Subcutaneous abdominal adipose tissue (tissue), 5 donors: Measurements from ENCODE around the gene LAMB4.

ENCODE experiments used
- H3K27ac ChIP-seq: one replicate; pipeline ENCODE4 v1.7.0; 2013; ENCODE audit warnings: low read depth, mild to moderate bottlenecking, inconsistent platforms, low read length, moderate library complexity
- H3K27me3 ChIP-seq, 5 donors: one replicate each; pipeline ENCODE4 v1.7.0; 2013; ENCODE audit warnings: low read length in 5 of 5, inconsistent platforms in 1 of 5; ENCODE audit not compliant: control insufficient read depth in 5 of 5, insufficient read depth in 4 of 5
- H3K36me3 ChIP-seq, 5 donors: one replicate each; pipeline ENCODE4 v1.7.0; 2013; ENCODE audit warnings: low read length in 5 of 5; ENCODE audit not compliant: control insufficient read depth in 5 of 5, insufficient read depth in 5 of 5
- H3K4me1 ChIP-seq, 5 donors: one replicate each; pipeline ENCODE4 v1.7.0; 2013; ENCODE audit warnings: low read length in 5 of 5, mild to moderate bottlenecking in 3 of 5, moderate library complexity in 1 of 5; ENCODE audit not compliant: control insufficient read depth in 5 of 5, insufficient read depth in 5 of 5
- H3K4me3 ChIP-seq, 5 donors: one replicate each; pipeline ENCODE4 v1.7.0; 2013; ENCODE audit warnings: low read length in 5 of 5, low read depth in 1 of 5
- H3K9ac ChIP-seq, 5 donors: one replicate each; pipeline ENCODE4 v1.7.0; 2013; ENCODE audit warnings: low read length in 5 of 5, mild to moderate bottlenecking in 4 of 5, moderate library complexity in 3 of 5
- H3K9me3 ChIP-seq, 5 donors: one replicate each; pipeline ENCODE4 v1.7.0; 2013; ENCODE audit warnings: low read length in 5 of 5; ENCODE audit not compliant: control insufficient read depth in 5 of 5
- donor health status: healthy.
- donor health status: healthy.
- donor health status: healthy.
- donor health status: healthy.
- donor health status: healthy.

Gene LAMB4

GRCh38 chr7:108143658-108144420 is 13.7 kb upstream of the LAMB4 start:
- no peak overlapping the region for H3K4me3 ChIP-seq
- H3K4me1 ChIP-seq, result peaks cover 3 to 5% (median 5%) of the 10 kb centered on the region in 5 donors
- no peaks in the 10 kb centered on the region for H3K27me3 ChIP-seq
- no peaks in the 10 kb centered on the region for H3K36me3 ChIP-seq
- no peak overlapping the region for H3K9ac ChIP-seq
- H3K9me3 ChIP-seq, result no peaks in the 10 kb centered on the region
- H3K27ac ChIP-seq, result no peak overlapping the region

- H3K4me3 ChIP-seq, result no peak overlapping the region
- H3K27me3 ChIP-seq, result no peaks in the 10 kb centered on the region
- no peaks in the 10 kb centered on the region for H3K36me3 ChIP-seq
- H3K27ac ChIP-seq, result no peak overlapping the region
- H3K9ac ChIP-seq, result no peak overlapping the region
- no peaks in the 10 kb centered on the region for H3K9me3 ChIP-seq
- peaks cover 3 to 5% (median 5%) of the 10 kb centered on the region in 5 donors for H3K4me1 ChIP-seq
Measured at GRCh38 chr7:108142675-108143259, 12.6 kb upstream of the LAMB4 start.

GRCh38 chr7:108142180-108142579 is 12.0 kb upstream of the LAMB4 start:
- H3K9ac ChIP-seq, result no peak overlapping the region
- no peaks in the 10 kb centered on the region for H3K36me3 ChIP-seq
- no peaks in the 10 kb centered on the region for H3K9me3 ChIP-seq
- no peak overlapping the region for H3K4me3 ChIP-seq
- H3K27me3 ChIP-seq, result no peaks in the 10 kb centered on the region
- peaks cover 3 to 5% (median 5%) of the 10 kb centered on the region in 5 donors for H3K4me1 ChIP-seq
- H3K27ac ChIP-seq, result no peak overlapping the region

GRCh38 chr7:108140671-108141070 is 10.5 kb upstream of the LAMB4 start:
- Histone ChIP-seq H3K4me1 (no peaks in the 10 kb centered on the region), H3K9ac (no peak overlapping the region), H3K4me3 (no peak overlapping the region), H3K27ac (no peak overlapping the region), H3K36me3 (no peaks in the 10 kb centered on the region), H3K9me3 (no peaks in the 10 kb centered on the region), H3K27me3 (no peaks in the 10 kb centered on the region)

- no peak overlapping the region for H3K27ac ChIP-seq
- H3K4me1 ChIP-seq, result no peaks in the 10 kb centered on the region
- no peak overlapping the region for H3K4me3 ChIP-seq
- H3K9me3 ChIP-seq, result no peaks in the 10 kb centered on the region
- H3K9ac ChIP-seq, result no peak overlapping the region
- H3K27me3 ChIP-seq, result no peaks in the 10 kb centered on the region
- no peaks in the 10 kb centered on the region for H3K36me3 ChIP-seq
Measured at GRCh38 chr7:108138911-108139310, 8.8 kb upstream of the LAMB4 start.

GRCh38 chr7:108137993-108138392 is 7.8 kb upstream of the LAMB4 start:
- no peaks in the 10 kb centered on the region for H3K4me1 ChIP-seq
- H3K27ac ChIP-seq, result no peak overlapping the region
- H3K36me3 ChIP-seq, result no peaks in the 10 kb centered on the region

GRCh38 chr7:108137040-108137439 is 6.9 kb upstream of the LAMB4 start:
- Histone ChIP-seq H3K27me3 (no peaks in the 10 kb centered on the region), H3K4me3 (no peak overlapping the region), H3K9ac (no peak overlapping the region), H3K36me3 (no peaks in the 10 kb centered on the region), H3K4me1 (no peaks in the 10 kb centered on the region), H3K9me3 (no peaks in the 10 kb centered on the region), H3K27ac (no peak overlapping the region)

More at GRCh38 chr7:108137993-108138392, 7.8 kb upstream of the LAMB4 start:
- Histone ChIP-seq H3K9ac (no peak overlapping the region), H3K27me3 (no peaks in the 10 kb centered on the region), H3K9me3 (no peaks in the 10 kb centered on the region), H3K4me3 (no peak overlapping the region)

GRCh38 chr7:108136191-108136688 is 6.1 kb upstream of the LAMB4 start:
- H3K27me3 ChIP-seq, result no peaks in the 10 kb centered on the region
- H3K27ac ChIP-seq, result no peak overlapping the region
- H3K9me3 ChIP-seq, result no peaks in the 10 kb centered on the region
- no peak overlapping the region for H3K9ac ChIP-seq
- no peaks in the 10 kb centered on the region for H3K36me3 ChIP-seq
- no peak overlapping the region for H3K4me3 ChIP-seq
- no peaks in the 10 kb centered on the region for H3K4me1 ChIP-seq

GRCh38 chr7:108135446-108136190 is 5.5 kb upstream of the LAMB4 start:
- H3K27me3 ChIP-seq, result no peaks in the 10 kb centered on the region
- H3K4me3 ChIP-seq, result no peak overlapping the region
- H3K36me3 ChIP-seq, result no peaks in the 10 kb centered on the region
- no peaks in the 10 kb centered on the region for H3K9me3 ChIP-seq
- H3K9ac ChIP-seq, result no peak overlapping the region
- no peak overlapping the region for H3K27ac ChIP-seq
- no peaks in the 10 kb centered on the region for H3K4me1 ChIP-seq

- no peaks in the 10 kb centered on the region for H3K36me3 ChIP-seq
- no peak overlapping the region for H3K27ac ChIP-seq
- peaks cover 0 to 2% (median 0%) of the 10 kb centered on the region in 5 donors for H3K4me1 ChIP-seq
- H3K9me3 ChIP-seq, result no peaks in the 10 kb centered on the region
- H3K27me3 ChIP-seq, result no peaks in the 10 kb centered on the region
- no peak overlapping the region for H3K4me3 ChIP-seq
- H3K9ac ChIP-seq, result no peak overlapping the region
Measured at GRCh38 chr7:108134486-108134885, 4.3 kb upstream of the LAMB4 start.
